IPS DF 4.7 (cell line): ENCODE measurements around the gene PAN2.
"Not testable (repeated sequence)": the region's sequence is repeated elsewhere in the genome, so short reads cannot be mapped to it uniquely, and the experiment has no call there.

Experiments used
- DNase-seq: peaks from one replicate; pipeline ENCODE4 v3.0.0-alpha.2; 2013; ENCODE audit warnings: low spot score; ENCODE audit errors: extremely low read depth

PAN2 gene

DNA sequence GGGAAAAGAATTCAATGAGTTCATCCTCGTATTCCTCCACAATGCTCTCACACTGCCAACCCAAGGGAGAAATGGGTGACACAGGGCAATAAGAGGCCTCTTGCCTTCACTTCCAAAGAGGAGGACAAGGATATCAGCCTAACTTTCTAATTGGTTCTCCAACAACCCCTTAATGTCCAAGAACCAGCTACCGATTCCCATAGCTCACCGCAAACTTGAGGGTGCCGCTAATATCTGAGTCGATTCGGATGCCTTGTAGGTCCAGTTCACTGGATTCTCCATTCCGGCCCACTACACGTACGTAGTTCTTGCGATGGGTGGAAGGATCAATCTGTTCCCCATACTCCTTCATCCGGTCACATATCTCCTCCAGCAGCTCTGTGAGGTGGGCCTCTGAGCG, 22.8 kb downstream of the PAN2 start:
- DNase-seq = no peak

DNA sequence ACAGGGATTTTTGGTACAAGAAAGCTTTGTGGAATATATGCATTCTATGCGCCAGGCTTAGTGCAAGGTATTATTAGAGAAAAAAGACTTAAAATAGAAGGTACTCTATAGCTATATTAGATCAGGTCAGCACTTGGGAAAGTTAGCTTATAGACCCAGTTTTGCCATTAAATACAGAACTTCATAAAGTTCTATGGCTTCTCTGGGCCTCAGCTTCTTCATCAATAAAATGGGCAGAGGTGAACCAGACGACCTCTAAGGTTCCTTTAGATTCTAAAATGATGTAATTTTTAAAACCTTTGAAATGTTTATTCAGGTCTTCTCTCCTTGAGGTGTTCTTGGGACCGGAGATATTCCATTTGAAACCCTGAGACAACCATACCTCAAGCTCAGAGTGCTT, 25.1 kb downstream of the PAN2 start:
- no peak for DNase-seq

DNA sequence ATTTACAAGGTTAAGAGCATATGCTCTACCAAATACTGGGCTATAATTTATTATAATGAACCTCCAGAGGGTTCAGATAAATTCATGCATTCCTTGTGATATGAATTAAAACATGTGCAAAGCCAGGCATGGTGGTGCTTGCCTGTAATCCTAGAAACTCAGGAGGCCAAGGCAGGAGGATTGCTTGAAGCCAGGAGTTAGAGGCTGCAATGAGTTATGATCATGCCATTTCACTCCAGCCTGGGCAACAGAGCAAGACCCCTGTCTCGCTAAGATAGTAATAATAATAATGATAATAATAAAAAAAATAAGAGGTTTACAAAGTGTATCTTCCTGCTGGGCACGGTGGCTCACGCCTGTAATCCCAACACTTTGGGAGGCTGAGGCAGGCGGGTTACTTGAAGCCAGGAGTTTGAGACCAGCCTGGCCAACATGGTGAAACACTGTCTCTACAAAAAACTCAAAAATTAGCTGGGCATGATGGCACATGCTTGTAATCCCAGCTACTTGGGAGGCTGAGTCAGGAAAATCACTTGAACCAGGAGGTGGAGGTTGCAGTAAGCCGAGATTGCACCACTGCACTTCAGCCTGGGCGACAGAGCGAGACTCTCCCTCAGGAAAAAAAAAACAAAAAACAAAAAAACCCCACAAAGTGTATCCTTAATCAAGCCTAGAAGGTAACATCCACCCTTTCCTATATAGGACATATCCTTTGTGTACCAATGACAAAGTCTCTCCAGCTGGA, 26.4 kb downstream of the PAN2 start:
- no peak for DNase-seq

DNA sequence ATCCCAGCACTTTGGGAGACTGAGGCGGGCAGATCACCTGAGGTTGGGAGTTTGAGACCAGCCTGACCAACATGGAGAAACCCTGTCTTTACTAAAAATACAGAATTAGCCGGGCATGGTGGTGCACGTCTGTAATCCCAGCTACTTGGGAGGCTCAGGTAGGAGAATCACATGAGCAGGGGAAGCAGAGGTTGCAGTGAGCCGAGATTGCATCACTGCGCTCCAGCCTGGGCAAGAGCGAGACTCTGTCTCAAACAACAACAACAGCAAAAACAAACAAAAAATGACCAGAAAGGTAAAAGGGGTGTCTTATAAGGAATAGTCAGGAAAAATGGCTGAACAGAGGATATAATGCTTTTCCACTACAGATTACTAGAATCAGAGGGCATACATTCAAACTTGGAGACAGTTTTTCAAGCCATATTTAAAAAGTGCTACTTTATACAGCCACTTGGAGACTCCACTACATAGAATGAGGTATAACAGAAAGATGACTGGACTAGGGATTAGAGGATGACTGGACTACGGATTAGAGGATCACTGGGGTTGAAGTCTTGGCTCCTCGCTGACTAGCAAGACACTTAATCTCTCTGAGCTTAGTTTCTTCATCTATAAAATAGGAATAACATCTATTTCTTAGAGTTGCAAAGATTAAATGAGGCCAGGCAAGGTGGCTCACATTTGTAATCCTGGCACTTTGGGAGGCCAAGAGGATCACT, 28.8 kb downstream of the PAN2 start:
- DNase-seq = no peak

DNA sequence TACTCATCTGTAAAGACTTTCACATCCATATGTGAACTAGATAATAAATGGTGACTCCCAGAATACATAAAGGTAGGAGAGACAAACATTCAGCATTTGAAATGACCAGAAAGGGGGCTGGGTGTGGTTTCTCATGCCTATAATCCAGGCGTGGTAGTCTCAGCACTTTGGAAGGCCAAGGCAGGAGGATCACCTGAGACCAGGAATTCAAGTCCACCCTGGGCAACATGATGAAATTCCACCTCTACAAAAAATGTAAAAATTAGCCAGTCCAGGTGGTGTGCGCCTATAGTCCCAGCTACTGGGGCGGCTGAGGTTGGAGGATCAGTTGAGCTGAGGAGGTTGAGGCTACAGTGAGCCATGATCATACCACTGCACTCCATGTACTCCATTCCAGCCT, 29.5 kb downstream of the PAN2 start:
- DNase-seq = no peak

DNA sequence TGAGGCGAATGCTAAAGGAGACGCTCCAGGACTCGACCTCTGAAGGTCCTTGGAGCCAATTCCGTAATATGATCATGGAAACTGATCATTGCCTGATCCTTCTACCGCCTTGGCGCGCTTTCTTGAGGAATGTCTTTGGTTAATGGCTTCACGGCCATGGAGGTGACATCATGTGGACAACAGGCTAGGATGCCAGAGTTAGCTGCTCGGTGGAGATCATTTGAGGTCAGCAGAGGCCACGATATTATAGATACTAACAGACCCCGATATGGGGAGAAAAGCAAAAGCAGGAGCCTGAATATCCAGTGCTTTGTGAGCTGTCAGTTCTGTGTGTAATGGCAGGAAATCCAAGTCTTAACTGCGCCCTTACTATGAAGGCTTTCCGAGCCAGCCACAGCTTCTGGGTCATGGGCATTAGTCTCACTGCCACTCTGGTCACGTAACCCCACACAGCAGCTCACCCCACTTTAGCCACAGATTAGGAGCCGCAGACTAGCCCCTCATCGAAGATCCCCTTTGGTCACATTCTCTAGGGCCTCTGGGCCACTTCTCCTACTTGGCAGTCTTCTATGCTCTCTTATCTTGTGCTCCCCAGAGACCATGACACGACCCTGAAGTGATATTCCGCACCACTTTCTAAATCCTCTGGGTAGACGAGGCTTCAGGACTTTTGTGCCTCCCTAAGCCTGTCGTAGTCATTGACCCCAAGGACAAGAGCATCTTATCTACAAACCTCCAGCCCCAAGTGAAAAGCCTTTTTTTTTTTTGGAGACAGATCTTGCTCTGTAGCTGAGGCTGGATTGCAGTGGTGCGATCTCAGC, 32.9 kb downstream of the PAN2 start:
- DNase-seq = no peak

DNA sequence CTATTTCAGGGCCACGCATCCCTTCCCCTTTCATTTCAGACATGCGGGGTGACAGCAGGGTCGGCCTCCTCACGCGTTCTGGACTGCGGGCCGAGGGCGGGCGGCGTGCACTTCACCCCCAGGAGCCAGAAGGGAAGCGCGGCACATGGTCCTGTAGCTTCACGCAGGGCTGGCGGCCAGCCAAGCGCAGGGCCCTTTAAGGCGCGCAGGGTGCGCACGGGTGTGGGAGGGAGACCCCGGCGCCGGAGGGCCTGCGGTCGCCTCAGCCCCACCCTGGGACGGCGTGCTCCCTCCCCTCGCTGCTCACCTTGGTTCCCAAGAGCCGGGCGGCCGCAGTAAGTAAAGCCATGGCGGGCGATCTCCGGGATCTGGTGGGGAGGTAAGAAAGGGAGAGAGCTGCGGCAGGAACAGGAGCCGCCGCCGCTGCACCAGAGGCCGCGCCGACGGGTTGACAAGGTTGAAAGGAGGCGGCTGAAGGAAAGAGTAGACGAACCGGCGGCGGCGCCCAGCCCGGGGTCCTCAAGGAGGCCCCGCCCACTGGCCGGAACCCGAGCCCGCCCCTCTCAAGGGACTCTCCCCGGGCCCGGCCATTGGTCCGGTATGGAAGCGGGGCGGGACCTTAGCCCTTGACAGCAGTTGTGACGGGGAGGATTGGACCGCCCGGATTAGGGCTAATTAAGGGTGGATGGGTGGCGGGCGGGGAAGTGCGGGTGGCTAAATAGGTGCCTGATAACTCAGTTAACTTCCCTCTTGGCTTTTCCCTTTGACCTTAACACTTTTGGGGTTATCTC, 33.8 kb downstream of the PAN2 start, which contains the start of gene CS:
Gene CS, minus strand, starts transcription at position 478 of the 791 bp plus-strand sequence. Its CDS starts 129 bp downstream, at position 349.
- DNase-seq = peak; percentile 76

DNA sequence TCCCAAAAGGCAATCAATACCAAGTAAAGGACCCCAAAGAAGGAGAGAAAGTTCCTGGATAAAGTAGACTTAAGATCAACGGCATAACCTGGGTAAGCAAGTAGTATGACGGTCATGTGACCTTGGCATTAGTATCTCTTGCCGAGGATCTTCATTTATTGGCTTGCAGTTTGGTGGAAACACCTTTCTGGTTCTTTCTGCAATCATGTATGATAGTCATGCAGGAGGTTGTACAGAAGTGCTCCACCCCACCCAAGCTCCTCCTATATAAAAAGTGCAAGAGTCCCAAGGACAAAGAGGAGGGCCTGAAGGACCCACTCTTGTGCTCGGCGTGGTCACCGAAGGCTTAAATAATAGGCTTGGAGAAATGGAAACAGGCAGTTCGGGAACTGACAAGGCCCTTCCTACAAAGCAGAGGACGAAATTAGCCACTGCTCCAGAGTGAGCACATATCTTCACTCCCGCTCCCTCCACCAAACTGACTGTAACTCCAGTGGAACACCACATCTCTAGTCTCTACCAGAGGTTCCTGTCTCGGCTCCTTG, 34.4 kb downstream of the PAN2 start:
- DNase-seq = no peak

DNA sequence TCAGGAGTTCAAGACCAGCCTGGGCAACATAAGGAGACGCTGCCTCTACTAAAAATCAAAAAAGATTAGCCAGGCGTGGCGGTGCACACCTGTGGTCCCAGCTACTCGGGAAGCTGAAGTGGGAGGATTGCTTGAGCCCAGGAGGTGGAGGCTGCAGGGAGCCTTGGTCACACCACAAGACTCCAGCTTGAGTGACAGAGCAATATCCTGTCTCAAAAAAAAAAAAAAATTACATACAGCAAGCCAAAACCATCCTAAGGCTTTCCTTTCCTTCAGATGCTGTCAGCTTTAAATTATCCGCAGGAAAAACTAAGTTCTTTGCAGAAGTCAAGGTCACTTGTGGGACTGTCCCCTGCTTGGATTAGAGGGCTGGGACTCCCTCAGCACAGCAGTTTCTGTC, 35.0 kb downstream of the PAN2 start:
- no peak for DNase-seq

DNA sequence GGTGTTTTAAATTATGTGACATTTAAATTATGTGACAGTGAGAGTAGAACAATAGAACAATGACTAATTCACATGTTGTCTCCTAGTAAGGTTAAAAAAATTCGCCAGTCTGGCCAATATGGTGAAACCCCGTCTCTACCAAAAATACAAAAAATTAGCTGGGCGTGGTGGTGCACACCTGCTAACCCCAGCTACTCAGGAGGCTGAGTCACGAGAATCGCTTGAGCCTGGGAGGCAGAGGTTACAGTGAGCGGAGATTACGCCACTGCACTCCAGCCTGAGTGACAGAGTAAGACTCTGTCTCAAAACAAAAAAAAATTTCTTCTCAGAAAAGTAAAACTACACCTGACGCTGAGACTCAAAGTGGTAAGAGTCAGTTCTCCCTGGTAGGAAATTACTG, 36.4 kb downstream of the PAN2 start:
- no peak for DNase-seq

DNA sequence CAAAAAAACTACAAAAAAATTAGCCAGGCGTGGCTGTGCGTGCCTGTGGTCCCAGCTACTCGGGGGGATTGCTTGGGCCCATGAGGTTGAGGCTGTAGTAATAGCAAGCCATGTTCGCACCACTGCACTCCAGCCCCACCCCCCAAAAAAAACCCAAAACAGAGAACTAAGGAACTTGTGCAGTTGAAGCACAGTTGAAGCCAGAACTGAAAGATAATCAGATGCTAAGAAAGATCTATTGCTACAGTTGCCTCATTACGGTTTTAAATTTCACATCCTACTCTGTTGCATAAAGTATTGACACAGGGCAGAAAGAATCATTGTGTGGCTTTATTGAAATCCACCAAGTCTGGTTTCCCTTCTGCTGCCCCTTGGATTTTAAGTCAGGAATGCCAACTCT, 37.5 kb downstream of the PAN2 start:
- DNase-seq = no peak

DNA sequence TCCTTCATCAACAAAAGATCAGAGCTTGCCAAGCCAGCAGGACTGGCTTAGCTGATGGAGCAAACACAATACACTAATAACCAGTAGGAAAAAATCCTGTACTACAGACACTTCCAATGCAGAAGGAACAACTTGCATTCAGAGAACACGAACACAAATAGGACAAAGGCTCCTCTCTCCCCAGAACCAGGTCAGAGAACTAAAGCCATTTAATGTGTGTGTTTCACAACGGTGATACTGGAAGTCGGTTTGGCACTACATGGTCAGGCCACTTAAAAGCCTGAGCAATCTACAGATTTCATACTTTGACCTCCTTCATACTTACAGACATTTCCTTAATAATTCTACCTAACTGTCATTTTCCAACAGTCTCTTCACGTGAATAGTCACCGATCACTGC, 40.0 kb downstream of the PAN2 start:
- DNase-seq = no peak

DNA sequence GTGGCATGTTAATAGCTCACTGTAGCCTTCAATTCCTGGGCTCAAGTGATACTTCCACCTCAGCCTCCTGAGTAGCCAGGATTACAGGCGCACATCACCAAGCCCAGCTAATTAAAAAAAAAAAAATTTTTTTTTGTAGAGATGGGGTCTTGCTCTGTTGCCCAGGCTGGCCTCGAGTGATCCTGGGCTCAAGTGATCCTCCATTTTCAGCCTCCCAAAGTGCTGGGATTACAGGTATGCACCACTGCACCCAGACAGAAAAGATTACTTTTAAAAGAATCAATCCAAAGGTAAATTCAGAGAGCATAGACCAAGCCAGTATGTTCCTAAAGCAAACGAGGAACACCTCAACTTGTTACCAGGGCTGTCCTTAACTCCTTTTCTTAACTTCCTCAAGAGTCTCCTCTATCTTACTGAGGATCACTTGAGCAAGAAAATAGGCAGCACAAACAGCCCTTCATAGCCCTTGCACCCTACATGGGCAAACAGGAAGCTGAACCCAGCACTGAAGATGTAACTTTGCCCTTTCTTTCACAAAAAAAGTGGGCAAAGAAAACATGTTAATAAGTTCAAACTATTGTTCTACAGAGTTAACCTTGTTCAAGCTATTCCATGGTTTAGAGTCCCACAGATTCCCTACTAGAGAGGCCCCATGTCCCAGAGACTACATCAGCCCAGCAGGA, 45.0 kb downstream of the PAN2 start:
- DNase-seq = no peak

DNA sequence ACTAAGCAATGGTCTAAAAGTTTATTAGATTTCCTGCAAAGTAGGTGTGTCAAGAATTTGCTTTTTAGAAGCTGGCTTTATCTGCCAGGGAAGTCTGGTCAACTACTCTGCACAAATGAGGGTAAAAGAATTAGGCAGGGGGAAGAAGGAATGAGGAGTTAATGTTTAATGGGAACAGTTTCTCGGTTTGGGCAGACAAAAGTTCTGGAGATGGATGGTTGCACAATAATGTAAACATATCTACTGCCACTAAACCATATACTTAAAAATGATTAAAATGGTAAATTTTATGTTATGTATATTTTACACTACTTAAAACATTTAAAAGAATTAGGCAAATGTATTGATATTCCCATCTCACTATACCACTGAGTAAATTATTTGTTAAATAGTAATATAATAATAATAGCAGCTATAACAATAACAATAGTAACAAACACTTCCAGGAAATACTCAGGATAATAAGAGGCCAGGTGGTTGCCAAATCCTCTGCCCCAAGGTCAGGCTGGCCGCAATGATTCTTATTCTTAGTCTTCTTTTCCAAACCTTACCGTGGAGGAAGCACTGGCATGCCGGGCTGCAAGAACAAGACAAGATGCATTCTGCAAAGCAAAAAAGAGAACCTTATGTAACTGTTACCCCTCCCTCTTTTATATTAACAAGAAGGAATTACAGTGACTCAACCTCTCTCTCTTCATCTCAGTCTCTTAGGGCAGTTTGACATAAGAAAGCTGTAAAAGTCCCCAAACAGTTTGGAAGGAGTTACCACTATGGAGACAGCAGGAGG, 47.6 kb downstream of the PAN2 start:
- DNase-seq = no peak

DNA sequence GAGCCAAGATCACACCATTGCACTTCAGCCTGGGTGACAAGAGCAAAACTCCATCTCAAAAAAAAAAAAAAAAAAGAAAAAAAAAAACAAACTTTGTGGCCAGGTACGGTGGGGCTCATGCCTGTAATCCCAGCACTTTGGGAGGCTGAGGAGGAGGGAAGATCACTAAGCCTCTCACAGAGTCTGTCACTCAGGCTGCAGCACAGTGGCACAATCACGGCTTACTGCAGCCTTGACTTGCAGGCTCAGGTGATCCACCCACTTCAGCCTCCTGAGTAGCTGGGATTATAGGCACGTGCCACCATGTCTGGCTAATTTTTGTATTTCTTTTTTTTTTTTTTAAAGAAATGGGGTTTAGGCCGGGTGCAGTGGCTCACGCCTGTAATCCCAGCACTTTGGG, 49.5 kb downstream of the PAN2 start:
- DNase-seq = not testable (repeated sequence)

DNA sequence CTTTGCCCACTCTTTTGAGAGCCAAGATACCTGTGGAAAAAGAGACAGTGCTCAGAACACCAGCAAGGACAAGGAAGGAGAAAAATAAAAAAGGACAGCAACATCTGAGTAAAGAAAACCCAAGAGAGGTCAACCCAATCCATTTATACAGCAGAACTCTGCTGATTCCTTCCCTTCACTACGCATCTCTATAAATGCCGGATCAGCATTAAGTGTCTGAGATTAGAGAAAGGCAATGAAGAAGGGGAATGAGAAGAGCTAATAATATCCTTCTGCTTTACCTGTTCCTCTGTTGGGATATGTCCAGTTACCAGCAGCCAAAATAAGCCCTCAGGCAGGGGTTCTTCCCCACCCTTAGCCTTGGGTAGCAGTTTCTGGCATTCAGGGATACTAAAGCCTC, 51.2 kb downstream of the PAN2 start:
- DNase-seq = no peak

DNA sequence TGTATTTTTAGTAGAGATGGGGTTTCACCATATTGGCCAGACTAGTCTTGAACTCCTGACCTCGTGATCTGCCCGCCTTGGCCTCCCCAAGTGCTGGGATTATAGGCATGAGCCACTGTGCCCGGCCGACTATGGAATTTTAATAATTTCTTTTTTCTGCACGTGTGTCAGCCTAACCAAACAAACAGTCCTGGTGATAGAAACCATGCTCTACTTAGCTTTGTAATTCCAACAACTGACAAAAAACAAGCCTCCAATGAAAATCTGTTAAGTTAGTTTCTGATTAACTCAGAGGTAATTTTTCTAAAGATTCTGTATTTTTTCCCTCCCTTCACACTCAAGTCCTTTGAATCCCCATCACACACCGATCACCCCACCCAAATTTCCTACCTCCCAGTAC, 51.8 kb downstream of the PAN2 start:
- DNase-seq = no peak

DNA sequence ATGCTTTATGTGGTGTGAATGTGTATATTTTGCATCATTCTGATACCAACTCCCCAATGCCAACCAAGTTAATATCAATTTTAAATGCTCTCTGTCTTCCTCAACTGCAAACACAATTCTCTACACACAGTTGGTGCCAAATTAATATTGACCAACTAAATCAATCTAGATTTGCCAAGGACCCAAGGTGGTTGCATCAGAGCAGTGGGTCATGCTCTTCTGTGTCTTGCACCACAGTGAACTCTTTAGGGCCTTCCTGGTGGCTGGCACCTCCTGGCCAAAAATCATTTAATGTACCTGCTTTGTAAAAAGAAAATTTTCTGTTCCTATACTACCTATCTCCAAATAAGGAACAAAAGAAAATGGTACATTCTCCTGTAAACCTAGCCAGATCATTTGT, 53.0 kb downstream of the PAN2 start:
- DNase-seq = no peak

DNA sequence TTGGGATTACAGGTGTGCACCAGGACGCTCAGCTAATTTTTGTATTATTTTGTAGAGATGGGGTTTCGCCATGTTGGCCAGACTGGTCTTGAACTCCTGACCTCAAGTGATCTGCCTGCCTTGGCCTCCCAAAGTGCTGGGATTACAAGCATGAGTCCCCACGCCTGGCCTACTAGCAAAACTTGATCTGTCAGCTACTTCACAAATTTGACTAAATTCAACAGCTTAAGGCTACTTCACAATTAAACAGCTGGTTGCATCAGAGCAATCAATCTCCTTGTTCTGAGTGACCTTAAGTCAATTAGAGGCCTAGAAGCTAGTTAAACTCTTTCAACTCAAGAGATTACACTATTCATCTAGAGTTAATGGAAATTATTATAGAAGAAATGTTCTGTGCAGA, 54.9 kb downstream of the PAN2 start:
- no peak for DNase-seq

DNA sequence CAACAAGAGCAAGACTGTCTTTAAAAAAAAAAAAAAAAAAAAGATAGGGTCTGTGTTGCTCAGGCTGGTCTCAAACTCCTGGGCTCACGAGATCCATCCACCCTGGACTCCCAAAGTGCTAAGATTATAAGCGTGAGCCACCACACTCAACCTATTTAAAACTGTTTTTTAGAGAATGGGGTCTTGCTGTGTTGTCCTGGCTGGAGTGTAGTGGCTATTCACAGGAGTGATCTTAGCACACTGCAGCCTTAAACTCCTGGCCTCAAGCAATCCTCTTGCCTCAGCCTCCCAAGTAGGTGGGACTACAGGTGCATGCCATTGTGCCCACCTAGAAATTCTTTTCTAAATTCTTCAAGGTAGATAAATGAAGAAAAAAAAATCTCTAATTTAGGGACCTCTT, 59.5 kb downstream of the PAN2 start:
- DNase-seq = no peak
